HG02943 (cell line): ENCODE measurements around the gene RIMBP2.

Source experiments
- ATAC-seq: cut with Tn5 transposase; IDR thresholded peaks from one replicate; pipeline ENCODE4 v1.9.1; 2021; ENCODE audit warnings: mild to moderate bottlenecking, low read depth, moderate library complexity; ENCODE audit not compliant: unreplicated experiment

The RIMBP2 gene

DNA sequence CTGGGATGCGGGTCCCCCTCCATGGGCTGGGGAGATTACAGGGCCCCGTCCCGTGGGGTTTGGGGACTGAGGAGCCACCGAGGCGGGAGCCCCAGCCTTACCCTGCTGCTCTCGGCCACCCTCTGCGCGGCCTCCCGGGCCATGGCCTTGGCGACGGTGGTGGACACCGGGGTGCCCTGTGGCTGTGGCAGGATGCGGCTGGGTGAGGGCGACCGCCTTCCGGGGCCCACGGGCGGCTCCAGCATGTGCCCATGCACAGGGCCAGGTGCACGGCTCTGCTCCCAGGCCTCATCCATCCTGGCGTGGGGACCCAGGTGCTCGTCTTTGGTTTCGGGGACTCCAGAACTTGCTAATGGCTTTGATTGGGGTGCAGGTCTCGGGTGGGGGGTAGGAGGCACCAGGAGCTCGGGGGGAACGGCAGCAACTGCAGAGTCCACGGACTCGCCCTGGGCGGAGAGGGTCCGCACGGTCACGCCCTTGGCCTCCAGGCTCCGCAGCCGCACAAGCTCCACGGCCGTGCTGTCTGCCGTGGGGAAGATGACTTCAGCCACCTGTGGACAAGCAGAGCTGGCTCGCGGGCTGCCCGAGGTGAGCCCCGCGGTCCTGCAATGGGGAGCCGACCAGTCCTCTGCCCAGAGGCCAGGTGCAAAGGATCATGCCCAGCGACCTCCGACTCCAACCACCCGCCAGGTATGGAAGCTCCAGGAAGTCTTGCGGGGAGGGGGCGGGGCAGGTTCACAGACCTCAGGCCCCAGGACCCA lies 279.2 kb downstream of the RIMBP2 start:
- ATAC-seq: no peak

- ATAC-seq: no peak
Observed at GRCh38 chr12:130435826-130436225, 280.3 kb downstream of the RIMBP2 start.

DNA sequence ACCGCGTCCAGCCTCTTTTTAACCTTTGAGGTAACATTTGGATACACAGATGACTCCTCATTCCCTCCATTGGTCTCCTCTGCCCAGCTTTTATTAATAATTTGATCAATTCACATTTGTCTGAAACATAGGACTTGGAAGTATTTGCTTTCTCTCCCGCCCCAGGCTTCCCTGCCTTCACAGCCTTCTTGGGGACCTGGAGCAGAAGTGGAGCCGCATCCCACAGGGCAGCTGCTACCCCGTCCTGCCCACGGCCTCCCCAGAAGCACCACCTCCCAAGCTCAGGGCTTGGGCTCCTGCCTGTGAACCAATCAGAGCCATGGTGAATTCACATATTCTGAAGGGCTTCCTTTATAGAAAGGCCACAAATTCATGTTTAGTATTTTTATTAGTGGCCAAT lies 280.8 kb downstream of the RIMBP2 start:
- no peak for ATAC-seq

- ATAC-seq: no peak
Observed at GRCh38 chr12:130434560-130434959, 281.5 kb downstream of the RIMBP2 start.

- ATAC-seq: no peak
Observed at GRCh38 chr12:130433834-130434233, 282.3 kb downstream of the RIMBP2 start.

DNA sequence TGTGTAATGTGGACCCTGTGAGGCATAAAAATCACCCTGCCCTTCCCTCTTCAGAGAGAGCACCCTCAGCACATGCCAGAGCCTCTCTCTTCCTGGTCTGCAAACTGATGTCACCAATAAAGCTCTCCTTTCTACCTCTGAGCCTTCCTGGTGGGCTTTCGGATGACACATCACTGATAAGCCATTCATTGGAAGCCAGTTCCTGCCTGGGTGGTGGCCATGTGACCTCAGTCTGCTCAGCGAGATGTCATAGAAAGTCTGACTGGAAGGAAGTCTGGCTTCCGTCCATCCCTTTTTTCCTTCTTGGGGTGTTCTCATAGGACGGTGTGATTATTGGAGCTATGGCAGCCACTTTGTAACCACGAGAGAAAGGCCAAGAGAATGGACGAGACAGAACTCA lies 282.7 kb downstream of the RIMBP2 start:
- ATAC-seq: no peak

- ATAC-seq: no peak
Observed at GRCh38 chr12:130431176-130431575, 284.9 kb downstream of the RIMBP2 start.

GRCh38 chr12:130429656-130430505 lies 286.2 kb downstream of the RIMBP2 start:
- no peak for ATAC-seq

GRCh38 chr12:130428116-130428515 lies 288.0 kb downstream of the RIMBP2 start:
- no peak for ATAC-seq

DNA sequence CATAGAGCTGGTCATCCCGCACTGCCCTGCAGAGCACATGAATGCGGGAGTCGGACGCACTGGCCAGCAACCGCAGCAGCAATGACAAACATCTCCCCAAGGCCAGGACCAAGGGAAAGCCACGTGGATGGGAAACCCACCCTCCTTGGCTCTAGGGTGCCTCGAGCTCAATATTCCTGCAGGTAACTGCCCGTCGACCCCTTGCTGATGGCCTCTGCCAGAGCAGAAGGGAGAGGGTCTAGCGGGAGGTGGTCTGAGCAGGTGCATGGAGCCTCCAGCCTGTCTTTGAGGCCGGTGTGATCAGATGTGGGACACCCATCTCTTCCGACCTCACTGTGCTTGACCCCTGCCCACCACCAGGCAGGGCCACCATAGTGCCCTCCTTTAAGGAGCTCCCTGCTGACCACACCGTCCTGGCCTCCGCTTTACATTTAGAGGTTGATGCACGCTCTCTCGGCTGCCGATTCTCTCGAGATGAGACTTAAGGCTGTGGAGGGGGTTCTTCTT lies 288.7 kb downstream of the RIMBP2 start:
- no peak for ATAC-seq

- no peak for ATAC-seq
Observed at GRCh38 chr12:130425698-130426245, 290.3 kb downstream of the RIMBP2 start.

DNA sequence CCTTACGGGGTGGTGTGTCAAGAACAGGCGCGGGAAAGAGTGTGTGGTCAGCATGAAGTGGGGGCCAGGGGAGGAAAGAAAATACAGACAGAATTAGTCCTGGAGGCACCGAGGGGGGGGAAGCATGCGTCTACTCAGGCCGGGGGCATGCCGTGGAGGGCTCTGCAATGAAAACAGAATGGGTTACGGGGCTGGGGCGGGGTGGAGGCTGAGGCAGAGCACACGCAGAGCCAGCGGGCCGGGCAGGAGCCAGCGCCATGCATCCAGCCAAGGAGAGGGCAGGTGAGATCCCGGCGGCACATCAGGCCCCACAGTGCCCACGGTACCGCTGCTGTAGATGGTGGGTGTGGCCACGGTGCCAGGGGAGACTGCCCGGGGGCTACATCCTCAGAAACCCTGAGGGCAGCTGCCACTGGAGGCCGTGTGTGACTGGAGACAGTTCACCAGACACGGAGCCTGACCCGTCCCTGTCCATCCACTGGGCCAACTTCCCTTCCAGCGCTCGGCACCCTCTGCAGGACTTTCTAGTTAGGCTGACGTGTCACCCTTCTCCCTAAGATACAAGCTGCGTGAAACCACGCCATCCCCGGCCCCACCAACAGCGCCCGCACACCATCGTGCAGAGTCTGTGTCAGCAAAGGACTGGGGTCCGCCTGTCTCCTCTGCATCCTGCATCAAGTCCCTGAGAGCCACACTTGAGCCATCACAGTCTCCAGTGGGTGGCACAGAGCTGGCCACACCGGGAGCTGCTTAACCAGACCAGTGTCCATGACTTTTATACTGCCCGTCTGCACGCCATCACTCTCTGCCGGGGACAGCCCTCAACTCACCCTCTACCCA lies 291.0 kb downstream of the RIMBP2 start:
- no peak for ATAC-seq

- ATAC-seq: no peak
Observed at GRCh38 chr12:130423991-130424857, 291.9 kb downstream of the RIMBP2 start.

DNA sequence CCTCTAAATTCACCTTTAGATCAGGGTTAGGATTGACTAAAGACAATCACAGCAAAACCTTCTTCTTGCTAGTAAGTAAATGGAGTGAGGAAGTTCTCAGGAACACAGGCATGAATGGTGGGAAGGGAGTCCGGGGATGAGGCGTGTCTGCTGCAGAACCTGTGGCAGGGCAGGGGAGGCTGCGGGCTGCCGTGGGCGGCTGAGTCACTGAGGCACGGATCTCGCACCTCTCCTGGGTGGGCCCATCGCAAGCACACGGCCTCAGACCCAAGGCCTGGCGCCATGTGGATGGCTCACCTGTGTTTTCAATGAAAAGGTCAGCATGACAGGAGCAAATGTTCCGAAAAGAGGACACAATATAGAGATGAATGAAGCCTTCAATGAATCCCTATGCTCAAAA lies 293.0 kb downstream of the RIMBP2 start:
- no peak for ATAC-seq

DNA sequence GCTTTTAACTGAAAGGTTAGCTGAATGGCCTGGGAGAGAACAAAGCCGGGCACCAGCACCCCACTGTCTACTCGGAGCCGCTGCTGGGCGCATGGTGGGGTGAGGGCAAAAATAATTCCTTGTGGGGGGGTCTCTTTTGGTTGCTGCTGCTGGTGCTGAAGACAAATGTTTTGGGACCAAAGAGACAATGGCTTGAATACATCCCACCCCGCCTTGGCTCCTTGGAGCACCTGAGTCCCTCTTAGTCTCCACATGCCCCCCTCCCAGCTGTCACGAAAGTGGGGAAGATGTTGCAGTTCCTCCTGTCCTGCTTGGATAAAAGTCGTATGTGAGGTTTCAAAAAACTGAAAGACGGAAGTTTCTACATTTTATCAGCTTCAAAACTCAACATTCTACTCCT lies 293.4 kb downstream of the RIMBP2 start:
- no peak for ATAC-seq

- no peak for ATAC-seq
Observed at GRCh38 chr12:130421896-130422295, 294.2 kb downstream of the RIMBP2 start.

GRCh38 chr12:130420071-130420470 lies 296.0 kb downstream of the RIMBP2 start:
- ATAC-seq: no peak

DNA sequence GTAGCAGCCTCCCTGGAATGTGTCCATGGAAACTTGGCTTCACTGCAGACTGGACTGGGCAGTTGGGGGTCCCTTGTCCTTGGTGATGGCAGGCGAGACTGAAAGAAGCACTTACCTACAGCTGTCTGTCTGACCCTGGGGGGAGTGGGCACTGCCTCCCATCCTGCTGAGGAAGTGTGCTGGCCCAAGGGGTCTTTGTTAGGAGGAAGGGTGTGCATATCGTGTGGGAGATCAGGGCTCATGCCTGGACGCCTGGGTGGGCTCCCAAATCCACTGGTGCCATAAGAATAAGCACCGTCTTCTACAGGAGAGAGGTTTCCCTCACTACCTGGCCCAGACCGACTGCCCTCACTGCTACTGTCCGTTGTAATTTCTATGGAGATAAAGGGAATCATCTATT lies 297.0 kb downstream of the RIMBP2 start:
- no peak for ATAC-seq

DNA sequence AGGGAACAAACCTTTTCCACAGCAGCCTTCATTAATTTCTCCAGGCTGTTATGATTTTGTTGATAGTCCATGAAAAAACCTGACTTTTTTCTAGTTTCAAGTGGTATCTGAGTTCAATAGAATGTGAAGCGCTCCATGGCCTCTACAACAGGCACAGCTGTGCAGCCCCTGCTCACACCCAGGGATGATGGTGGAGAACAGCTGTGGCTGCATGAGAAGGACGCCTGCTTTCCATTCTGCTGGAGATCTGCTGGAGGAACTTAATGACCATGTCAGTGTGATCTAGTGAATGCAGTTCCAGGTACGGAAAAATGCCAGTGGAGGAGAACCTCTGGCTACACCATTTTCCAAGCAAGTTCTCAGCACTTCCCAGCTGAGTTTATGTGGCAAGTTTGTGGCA lies 297.8 kb downstream of the RIMBP2 start:
- no peak for ATAC-seq

DNA sequence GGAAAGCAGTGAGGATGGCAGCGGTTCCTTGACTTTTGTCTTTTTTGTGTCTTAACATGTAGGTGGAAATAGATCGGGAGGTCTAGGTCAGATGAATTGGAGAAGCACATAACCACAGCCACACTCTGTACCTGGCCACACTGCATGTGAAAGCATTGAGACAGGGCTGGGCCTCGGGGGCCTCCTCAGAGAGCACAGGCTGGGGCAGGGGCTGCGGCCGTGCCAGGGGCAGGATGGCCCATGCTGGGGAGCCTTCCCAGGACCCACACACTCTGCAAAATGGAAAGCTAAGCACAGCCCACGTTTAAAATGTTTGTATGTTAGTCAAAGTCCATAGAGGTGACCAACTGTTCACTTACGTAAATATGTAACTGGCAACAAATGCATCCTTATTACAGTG lies 301.7 kb downstream of the RIMBP2 start:
- ATAC-seq: no peak
